GM12875 (cell line): ENCODE measurements around the gene RSPH3.

ENCODE experiments used
- H3K4me3 ChIP-seq: one replicate; pipeline ENCODE4 v1.5.1; 2011; ENCODE audit warnings: low read depth, low read length, control low read depth
- CTCF ChIP-seq: IDR thresholded peaks from 2 replicates; pipeline ENCODE4 v1.5.1; 2011; ENCODE audit warnings: low read depth, mild to moderate bottlenecking, control low read depth, inconsistent platforms, low read length, moderate library complexity, borderline replicate concordance; ENCODE audit not compliant: insufficient read depth

RSPH3 gene

GRCh38 chr6:159007510-159007909 is 7.5 kb upstream of the RSPH3 start:
- no peak for TF ChIP-seq CTCF

GRCh38 chr6:159005436-159005835 is 5.4 kb upstream of the RSPH3 start:
- TF ChIP-seq CTCF: no peak
- H3K4me3 ChIP-seq: no peak overlapping the region

More at GRCh38 chr6:159007510-159007909, 7.5 kb upstream of the RSPH3 start:
- H3K4me3 ChIP-seq: no peak overlapping the region

- TF ChIP-seq CTCF: no peak
- H3K4me3 ChIP-seq: no peak overlapping the region
These were observed 4.6 kb upstream of the RSPH3 start for GRCh38 chr6:159004592-159004991.

- no peak overlapping the region for H3K4me3 ChIP-seq
- no peak for TF ChIP-seq CTCF
These were observed 2.6 kb upstream of the RSPH3 start for GRCh38 chr6:159002432-159003155.

GRCh38 chr6:158999154-158999665 is 792 bp downstream of the RSPH3 start:
- peak overlapping the region; percentile 69 for H3K4me3 ChIP-seq
- no peak for TF ChIP-seq CTCF

- TF ChIP-seq CTCF: no peak
- no peak overlapping the region for H3K4me3 ChIP-seq
These were observed 3.1 kb downstream of the RSPH3 start for GRCh38 chr6:158996856-158997255.

GRCh38 chr6:158993639-158994038 is 6.4 kb downstream of the RSPH3 start:
- H3K4me3 ChIP-seq: no peak overlapping the region
- TF ChIP-seq CTCF: no peak
